ENCODE measurements around the gene BAIAP3.

BAIAP3 gene

DNA sequence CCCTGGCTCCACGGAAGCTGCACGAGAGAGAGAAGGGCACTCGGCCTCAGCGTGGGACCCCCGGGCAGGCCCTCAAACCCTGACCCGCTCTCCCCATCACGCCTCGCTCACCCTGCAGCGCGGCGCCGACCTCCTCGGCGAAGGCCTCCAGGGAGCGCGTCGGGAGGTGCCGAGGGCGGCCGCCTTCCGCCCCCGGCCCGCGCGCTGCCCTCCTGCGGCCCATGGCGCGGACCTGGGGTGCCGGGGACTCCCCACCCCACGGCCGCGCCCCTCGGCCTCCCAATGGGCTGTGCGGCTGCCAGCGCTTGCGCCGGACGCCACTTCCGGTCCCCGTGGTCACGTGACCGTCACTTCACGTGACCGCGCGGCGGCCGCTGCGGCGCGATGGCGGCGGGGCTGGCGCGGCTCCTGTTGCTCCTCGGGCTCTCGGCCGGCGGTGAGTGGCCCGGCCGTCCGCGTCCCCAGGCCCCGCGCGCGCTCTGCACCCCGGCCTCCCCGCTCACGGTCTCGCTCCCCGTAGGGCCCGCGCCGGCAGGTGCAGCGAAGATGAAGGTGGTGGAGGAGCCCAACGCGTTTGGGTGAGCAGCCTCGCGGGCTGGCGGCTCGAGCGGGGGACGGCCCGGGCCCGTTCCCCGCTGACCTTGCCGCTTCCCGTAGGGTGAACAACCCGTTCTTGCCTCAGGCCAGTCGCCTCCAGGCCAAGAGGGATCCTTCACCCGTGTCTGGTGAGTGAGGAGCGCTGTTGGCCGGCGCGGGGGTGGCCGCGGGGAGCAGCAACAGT is 18.3 kb downstream of the BAIAP3 start, which contains the start of the genes GNPTG and TSR3:
Gene GNPTG (plus strand): TSS at position 350 of the 781 bp plus-strand sequence. CDS start 35 bp downstream, at position 385.
Gene TSR3 (minus strand): TSS at position 297 of the 781 bp plus-strand sequence. CDS start 74 bp downstream, at position 223.
- DNase-seq (ENCODE audit: low read depth in 1 of 2, low spot score in 1 of 2), result peak; percentile 78 to 90
- Histone ChIP-seq H3K27me3 (ENCODE audit: insufficient read depth, poor library complexity, severe bottlenecking) (no peaks in the 10 kb centered on the region), H3K4me3 (replicated peaks; ENCODE audit: insufficient read depth, low read length) (peak within 1 kb of the TSS; percentile 100), H3K27ac (replicated peaks) (peak within 1 kb of the TSS; percentile 43)
- TF ChIP-seq SPI1 (IDR thresholded peaks at IDR 0.05; ENCODE audit: borderline replicate concordance, low read depth) (peak; percentile 17; the same call in 1 of the 2 replicates), REST (IDR thresholded peaks at IDR 0.05; ENCODE audit: insufficient replicate concordance, low read depth) (peak; percentile 27), POLR2AphosphoS5 (IDR thresholded peaks at IDR 0.05; ENCODE audit: low read depth) (peak; percentile 51; the same call in 1 of the 2 replicates), GABPA (IDR thresholded peaks at IDR 0.05; ENCODE audit: low read depth) (peak; percentile 72)
- TF ChIP-seq, protein P1, sequence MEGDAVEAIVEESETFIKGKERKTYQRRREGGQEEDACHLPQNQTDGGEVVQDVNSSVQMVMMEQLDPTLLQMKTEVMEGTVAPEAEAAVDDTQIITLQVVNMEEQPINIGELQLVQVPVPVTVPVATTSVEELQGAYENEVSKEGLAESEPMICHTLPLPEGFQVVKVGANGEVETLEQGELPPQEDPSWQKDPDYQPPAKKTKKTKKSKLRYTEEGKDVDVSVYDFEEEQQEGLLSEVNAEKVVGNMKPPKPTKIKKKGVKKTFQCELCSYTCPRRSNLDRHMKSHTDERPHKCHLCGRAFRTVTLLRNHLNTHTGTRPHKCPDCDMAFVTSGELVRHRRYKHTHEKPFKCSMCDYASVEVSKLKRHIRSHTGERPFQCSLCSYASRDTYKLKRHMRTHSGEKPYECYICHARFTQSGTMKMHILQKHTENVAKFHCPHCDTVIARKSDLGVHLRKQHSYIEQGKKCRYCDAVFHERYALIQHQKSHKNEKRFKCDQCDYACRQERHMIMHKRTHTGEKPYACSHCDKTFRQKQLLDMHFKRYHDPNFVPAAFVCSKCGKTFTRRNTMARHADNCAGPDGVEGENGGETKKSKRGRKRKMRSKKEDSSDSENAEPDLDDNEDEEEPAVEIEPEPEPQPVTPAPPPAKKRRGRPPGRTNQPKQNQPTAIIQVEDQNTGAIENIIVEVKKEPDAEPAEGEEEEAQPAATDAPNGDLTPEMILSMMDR (IDR thresholded peaks at IDR 0.05; ENCODE audit: insufficient read depth, low read length), result no peak

DNA sequence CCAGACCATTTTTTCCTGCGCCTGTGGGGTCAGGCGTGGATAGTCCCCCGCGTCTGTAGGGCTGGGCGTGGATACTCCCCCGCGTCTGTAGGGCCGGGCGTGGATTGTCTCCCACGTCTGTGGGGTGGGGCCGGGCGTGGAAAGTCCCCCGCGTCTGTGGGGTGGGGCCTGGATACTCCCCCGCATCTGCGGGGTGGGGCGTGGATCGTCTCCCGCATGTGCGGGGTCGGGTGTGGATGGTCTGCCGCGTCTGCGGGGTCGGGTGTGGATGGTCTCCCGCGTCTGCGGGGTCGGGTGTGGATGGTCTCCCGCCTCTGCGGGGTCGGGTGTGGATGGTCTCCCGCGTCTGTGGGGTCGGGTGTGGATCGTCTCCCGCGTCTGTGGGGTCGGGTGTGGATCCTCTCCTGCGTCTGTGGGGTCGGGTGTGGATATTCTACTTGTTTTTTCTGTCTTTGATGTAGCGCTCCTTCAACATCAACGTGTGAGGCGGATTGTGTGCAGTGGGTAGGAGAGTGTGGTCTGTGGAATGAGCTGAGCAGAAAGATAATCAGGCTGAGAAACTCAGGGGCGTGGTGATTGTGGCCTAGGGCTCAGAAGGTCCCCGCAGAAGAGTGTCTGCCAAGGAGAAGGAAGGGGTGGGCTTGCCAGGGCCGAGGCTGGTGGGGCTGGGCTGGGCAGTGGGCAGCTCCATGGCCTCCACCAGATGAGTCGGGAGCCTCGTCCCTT is 21.5 kb downstream of the BAIAP3 start:
- TF ChIP-seq GABPA (IDR thresholded peaks at IDR 0.05; ENCODE audit: low read depth), result no peak
- no peak for TF ChIP-seq POLR2AphosphoS5 (IDR thresholded peaks at IDR 0.05; ENCODE audit: low read depth)
- no peak for TF ChIP-seq SPI1 (IDR thresholded peaks at IDR 0.05; ENCODE audit: borderline replicate concordance, low read depth)
- no peak for TF ChIP-seq REST (IDR thresholded peaks at IDR 0.05; ENCODE audit: insufficient replicate concordance, low read depth)
- TF ChIP-seq, protein P1 (IDR thresholded peaks at IDR 0.05; ENCODE audit: insufficient read depth, low read length), result no peak
- Histone ChIP-seq H3K27me3 (ENCODE audit: insufficient read depth, poor library complexity, severe bottlenecking) (no peaks in the 10 kb centered on the region), H3K4me3 (replicated peaks; ENCODE audit: insufficient read depth, low read length) (no peak overlapping the region), H3K27ac (replicated peaks) (no peak overlapping the region)
- DNase-seq (ENCODE audit: low read depth in 1 of 2, low spot score in 1 of 2), result no peak

DNA sequence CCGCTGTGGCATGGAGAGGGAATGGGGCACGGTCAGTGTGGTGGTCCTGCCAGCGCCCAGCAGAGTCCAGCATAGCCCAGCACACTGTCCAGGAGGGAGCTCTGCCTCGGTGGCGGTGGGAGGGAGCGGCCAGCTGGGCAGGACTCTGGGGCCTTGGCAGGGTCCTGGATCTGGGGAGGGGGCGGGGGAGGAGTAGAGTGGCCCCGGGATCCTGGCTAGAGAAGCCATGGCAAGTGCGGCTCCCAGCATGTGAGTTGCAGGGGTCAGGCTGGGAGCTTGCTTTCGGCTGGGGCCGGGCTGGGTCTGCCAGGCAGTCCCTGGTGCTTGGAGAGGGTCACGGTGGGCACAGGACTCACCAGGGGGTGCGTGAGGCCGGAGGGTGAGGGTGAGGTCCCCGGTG is 22.1 kb downstream of the BAIAP3 start:
- TF ChIP-seq GABPA (IDR thresholded peaks at IDR 0.05; ENCODE audit: low read depth) (no peak), POLR2AphosphoS5 (IDR thresholded peaks at IDR 0.05; ENCODE audit: low read depth) (no peak), SPI1 (IDR thresholded peaks at IDR 0.05; ENCODE audit: borderline replicate concordance, low read depth) (no peak), REST (IDR thresholded peaks at IDR 0.05; ENCODE audit: insufficient replicate concordance, low read depth) (no peak)
- TF ChIP-seq, protein P1 (IDR thresholded peaks at IDR 0.05; ENCODE audit: insufficient read depth, low read length), result no peak
- no peaks in the 10 kb centered on the region for H3K27me3 ChIP-seq (ENCODE audit: insufficient read depth, poor library complexity, severe bottlenecking)
- DNase-seq (ENCODE audit: low read depth in 1 of 2, low spot score in 1 of 2), result no peak

More for the DNA sequence above, 22.1 kb downstream of the BAIAP3 start:
- Histone ChIP-seq H3K4me3 (replicated peaks; ENCODE audit: insufficient read depth, low read length) (no peak overlapping the region), H3K27ac (replicated peaks) (no peak overlapping the region)

Data from HL-60 (cell line).